Measurements from ENCODE around the gene AHCYL2.

Gene AHCYL2

DNA sequence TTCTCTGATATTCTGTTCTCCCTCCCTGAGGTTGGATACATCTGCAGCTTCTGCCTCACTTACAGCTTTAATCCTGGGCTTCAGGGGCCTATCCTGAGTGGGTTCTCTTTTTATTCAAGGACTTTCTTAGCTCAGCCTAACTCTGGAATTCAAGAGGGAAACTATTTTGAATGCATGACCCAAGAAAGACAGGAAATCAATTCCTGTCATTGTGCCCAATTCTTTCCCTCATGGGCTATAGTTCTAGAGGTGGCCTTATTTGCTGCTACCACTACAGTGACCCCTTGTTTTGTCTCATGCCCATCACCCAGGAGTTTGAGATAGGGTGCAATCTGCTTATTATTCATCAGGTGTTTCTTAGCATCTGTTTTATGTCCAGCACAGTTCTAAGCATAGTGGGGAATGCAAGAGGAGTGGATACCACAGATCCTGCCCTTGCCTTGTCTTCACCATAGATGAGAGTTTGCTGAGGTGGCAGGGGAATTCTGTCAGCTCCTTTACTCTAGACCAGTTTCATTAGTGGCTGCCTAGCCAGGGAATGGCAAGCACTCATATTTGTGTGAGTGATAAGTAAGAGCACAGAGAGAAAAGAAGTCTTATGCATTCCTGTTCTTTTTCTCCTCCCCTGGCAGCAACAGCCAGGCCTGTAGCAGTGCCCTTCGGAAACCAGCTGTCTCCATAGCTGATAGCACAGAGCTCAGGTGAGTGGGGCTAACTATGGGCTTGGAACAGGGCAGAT is 228.8 kb downstream of the AHCYL2 start:
- no peaks in the 10 kb centered on the region for H3K4me1 ChIP-seq
- H3K9ac ChIP-seq, result no peak overlapping the region
- TF ChIP-seq Cebpa-rat (IDR thresholded peaks at IDR 0.05), result no peak
- H3K4me3 ChIP-seq, result no peak overlapping the region
- peaks cover 8% of the 10 kb centered on the region for H3K9me3 ChIP-seq
- H4K20me1 ChIP-seq, result no peaks in the 10 kb centered on the region
- H3K36me3 ChIP-seq, result 0 out of 2 replicates have a peak, but pooled peaks cover 5% of the 10 kb centered on the region
- H3K27me3 ChIP-seq, result no peaks in the 10 kb centered on the region
- no peak overlapping the region for H3K27ac ChIP-seq
- H3K4me2 ChIP-seq, result no peak overlapping the region

DNA sequence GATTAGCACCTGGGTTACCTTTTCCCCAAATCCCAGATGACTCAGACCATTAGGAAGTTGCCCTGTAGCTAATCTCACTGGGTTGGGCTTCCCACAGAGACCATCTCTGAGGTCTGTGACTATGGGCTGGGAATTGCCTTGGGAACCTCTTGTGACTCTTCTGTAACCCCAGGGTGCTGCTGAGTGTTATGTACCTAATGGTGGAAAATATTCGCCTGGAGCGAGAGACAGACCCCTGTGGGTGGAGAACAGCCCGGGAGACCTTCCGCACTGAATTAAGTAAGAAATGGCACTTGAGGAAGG is 229.4 kb downstream of the AHCYL2 start:
- Histone ChIP-seq H3K9me3 (peaks cover 3% of the 10 kb centered on the region), H3K9ac (no peak overlapping the region), H3K36me3 (0 out of 2 replicates have a peak, but pooled peaks cover 5% of the 10 kb centered on the region), H3K4me3 (no peak overlapping the region), H4K20me1 (no peaks in the 10 kb centered on the region), H3K27ac (no peak overlapping the region), H3K4me1 (no peaks in the 10 kb centered on the region), H3K27me3 (no peaks in the 10 kb centered on the region), H3K4me2 (no peak overlapping the region)
- TF ChIP-seq Cebpa-rat (IDR thresholded peaks at IDR 0.05), result no peak

DNA sequence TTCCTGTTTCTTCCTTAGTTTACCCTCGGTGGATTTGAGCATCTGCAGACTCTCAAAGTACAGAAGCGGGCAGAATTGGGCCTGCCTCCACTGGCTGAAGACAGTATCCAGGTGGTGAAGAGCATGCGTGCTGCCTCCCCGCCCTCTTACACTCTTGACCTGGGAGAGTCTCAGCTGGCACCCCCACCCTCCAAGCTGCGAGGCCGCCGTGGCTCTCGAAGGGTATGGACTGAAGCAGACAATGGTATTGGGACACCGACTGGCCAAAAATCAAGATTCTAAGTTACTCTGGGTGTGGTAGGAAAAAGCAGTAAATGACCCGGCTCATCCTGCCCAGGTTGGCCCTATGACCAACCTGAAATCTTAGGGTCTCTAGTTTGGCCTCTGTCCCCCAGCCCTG is 231.6 kb downstream of the AHCYL2 start:
- 0 out of 2 replicates have a peak, but pooled peaks cover 5% of the 10 kb centered on the region for H3K36me3 ChIP-seq
- no peak overlapping the region for H3K9ac ChIP-seq
- H3K4me2 ChIP-seq, result no peak overlapping the region
- H3K27me3 ChIP-seq, result no peaks in the 10 kb centered on the region
- H3K4me3 ChIP-seq, result no peak overlapping the region
- no peaks in the 10 kb centered on the region for H3K9me3 ChIP-seq
- H3K4me1 ChIP-seq, result no peaks in the 10 kb centered on the region
- H4K20me1 ChIP-seq, result no peaks in the 10 kb centered on the region
- H3K27ac ChIP-seq, result no peak overlapping the region
- no peak for TF ChIP-seq Cebpa-rat (IDR thresholded peaks at IDR 0.05)

DNA sequence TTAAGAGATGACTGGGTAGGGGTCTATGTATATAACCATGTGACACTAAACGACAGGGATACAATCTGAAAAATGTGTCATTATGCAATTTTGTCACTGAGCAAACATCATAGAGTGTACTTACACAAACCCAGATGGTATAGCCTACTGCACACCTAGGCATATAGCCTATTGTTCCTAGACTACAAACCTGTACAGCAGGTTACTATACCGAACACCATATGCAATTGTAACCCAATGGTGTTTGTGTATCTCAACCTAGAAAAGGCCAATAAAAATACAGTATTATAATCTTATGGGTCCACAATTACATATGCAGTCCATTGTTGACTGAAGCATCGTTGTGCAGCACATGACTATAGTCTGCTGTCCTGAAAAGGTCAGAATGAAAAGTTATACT is 232.3 kb downstream of the AHCYL2 start:
- Histone ChIP-seq H3K4me1 (no peaks in the 10 kb centered on the region), H3K4me3 (no peak overlapping the region), H3K27me3 (no peaks in the 10 kb centered on the region), H3K9ac (no peak overlapping the region), H3K4me2 (no peak overlapping the region), H4K20me1 (no peaks in the 10 kb centered on the region), H3K9me3 (no peaks in the 10 kb centered on the region), H3K36me3 (0 out of 2 replicates have a peak, but pooled peaks cover 5% of the 10 kb centered on the region), H3K27ac (no peak overlapping the region)
- TF ChIP-seq Cebpa-rat (IDR thresholded peaks at IDR 0.05), result no peak

DNA sequence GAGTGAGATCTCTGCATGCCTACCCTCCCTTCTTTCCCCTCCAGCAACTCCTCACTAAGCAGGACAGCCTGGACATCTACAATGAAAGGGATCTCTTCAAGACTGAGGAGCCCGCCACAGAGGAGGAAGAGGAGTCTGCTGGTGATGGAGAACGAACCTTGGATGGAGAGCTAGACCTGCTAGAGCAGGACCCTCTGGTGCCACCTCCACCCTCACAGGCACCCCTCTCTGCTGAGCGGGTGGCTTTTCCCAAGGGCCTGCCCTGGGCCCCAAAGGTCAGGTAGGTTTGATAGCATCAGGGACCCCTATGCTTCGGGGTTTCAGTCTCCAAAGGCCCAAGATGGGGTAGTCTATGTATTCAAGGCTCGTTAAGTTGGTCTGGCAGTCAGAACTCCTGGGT is 233.3 kb downstream of the AHCYL2 start:
- no peak for TF ChIP-seq Cebpa-rat (IDR thresholded peaks at IDR 0.05)
- H3K9ac ChIP-seq, result no peak overlapping the region
- H3K4me2 ChIP-seq, result no peak overlapping the region
- no peaks in the 10 kb centered on the region for H3K9me3 ChIP-seq
- no peaks in the 10 kb centered on the region for H3K4me1 ChIP-seq
- H3K27me3 ChIP-seq, result no peaks in the 10 kb centered on the region
- H3K4me3 ChIP-seq, result no peak overlapping the region
- H3K36me3 ChIP-seq, result 0 out of 2 replicates have a peak, but pooled peaks cover 5% of the 10 kb centered on the region
- no peaks in the 10 kb centered on the region for H4K20me1 ChIP-seq
- H3K27ac ChIP-seq, result no peak overlapping the region

DNA sequence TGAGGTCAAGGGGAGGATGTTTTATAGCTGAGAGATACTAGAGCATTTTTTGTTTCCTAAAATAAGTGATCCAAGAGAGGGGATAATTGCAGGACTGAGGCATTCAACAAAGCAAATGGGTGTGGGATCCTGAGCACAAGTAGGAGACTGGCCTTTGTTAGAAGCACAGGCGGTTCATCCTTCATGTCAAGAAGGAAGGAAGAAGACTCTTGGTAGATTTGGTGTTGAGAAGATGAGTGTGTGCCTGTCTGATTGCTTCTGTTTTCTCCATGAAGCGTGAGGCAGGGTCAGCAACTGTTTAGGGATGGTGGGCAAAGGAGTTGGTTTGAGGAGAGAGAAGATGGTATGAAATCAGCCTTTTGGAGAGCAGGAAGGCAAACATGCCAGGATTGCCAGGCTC is 237.0 kb downstream of the AHCYL2 start:
- no peaks in the 10 kb centered on the region for H4K20me1 ChIP-seq
- H3K4me1 ChIP-seq, result no peaks in the 10 kb centered on the region
- no peak overlapping the region for H3K27ac ChIP-seq
- no peak for TF ChIP-seq Cebpa-rat (IDR thresholded peaks at IDR 0.05)
- H3K27me3 ChIP-seq, result no peaks in the 10 kb centered on the region
- H3K9me3 ChIP-seq, result no peaks in the 10 kb centered on the region
- H3K36me3 ChIP-seq, result no peaks in the 10 kb centered on the region
- no peak overlapping the region for H3K9ac ChIP-seq
- no peak overlapping the region for H3K4me3 ChIP-seq
- H3K4me2 ChIP-seq, result no peak overlapping the region

DNA sequence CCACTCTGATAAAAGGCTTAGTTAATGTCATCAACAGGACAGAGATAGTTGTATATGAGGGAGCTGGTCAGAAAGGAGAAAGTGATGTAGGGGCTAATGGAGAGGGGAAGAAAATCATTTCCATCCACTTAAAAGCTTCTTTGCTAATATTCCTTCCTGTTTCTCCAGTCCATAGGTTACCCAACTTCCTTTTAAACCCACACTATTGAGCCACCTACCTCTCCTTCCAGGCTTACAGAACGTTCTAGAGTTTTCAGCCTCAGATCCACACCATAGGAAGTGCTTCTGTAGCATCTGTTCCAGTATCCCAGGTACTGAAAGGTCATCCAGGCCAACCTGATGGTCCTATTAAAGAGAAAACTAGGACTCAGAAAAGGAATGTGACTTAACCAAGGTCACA is 237.6 kb downstream of the AHCYL2 start:
- TF ChIP-seq Cebpa-rat (IDR thresholded peaks at IDR 0.05), result no peak
- Histone ChIP-seq H3K9me3 (no peaks in the 10 kb centered on the region), H3K9ac (no peak overlapping the region), H3K4me2 (no peak overlapping the region), H4K20me1 (no peaks in the 10 kb centered on the region), H3K4me1 (no peaks in the 10 kb centered on the region), H3K36me3 (no peaks in the 10 kb centered on the region), H3K27me3 (no peaks in the 10 kb centered on the region), H3K4me3 (no peak overlapping the region), H3K27ac (no peak overlapping the region)

DNA sequence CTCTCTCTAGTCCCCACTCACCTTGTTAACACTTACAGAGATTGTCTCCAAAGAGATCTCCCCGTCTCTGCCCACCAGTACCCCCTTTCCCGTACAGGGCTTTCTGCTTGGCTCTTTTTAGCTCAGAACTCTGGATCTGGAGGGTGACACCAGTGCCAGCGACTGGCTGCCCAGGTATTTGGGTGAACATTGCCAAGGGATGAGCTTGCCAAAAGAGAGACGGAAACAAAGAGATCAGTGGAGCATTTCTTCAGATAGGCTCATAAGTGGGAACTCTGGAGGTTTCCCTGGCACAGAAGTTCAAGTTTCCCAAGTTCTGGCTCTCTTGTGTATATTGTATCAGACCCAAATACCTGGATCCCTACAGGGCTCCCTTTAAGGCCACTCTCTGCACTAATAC is 239.4 kb downstream of the AHCYL2 start:
- no peaks in the 10 kb centered on the region for H3K27me3 ChIP-seq
- no peak overlapping the region for H3K4me3 ChIP-seq
- no peak overlapping the region for H3K9ac ChIP-seq
- no peak overlapping the region for H3K27ac ChIP-seq
- no peaks in the 10 kb centered on the region for H3K36me3 ChIP-seq
- TF ChIP-seq Cebpa-rat (IDR thresholded peaks at IDR 0.05), result no peak
- H3K4me2 ChIP-seq, result no peak overlapping the region
- H3K4me1 ChIP-seq, result no peaks in the 10 kb centered on the region
- H3K9me3 ChIP-seq, result no peaks in the 10 kb centered on the region
- H4K20me1 ChIP-seq, result no peaks in the 10 kb centered on the region

DNA sequence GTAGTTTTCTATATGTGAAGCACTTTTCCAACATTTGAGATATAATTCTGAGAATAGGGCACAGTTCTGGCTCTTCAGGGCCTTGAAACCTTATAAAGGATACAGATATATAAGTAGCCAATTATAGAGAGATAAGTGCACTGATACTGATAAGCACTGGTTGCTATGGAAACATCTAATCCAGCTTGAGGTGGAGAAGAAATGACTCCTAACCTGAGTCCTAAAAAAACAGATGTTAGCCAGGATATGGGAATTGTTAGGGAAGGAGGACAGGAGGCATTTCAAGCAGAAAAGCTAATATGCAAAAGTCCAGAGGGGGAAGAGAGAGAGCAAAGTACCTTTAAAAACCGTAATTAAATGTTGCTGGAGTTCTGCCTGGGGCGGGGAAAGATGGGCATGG is 240.2 kb downstream of the AHCYL2 start:
- TF ChIP-seq Cebpa-rat (IDR thresholded peaks at IDR 0.05), result no peak
- no peaks in the 10 kb centered on the region for H3K27me3 ChIP-seq
- H3K4me3 ChIP-seq, result no peak overlapping the region
- H4K20me1 ChIP-seq, result no peaks in the 10 kb centered on the region
- H3K4me1 ChIP-seq, result no peaks in the 10 kb centered on the region
- no peaks in the 10 kb centered on the region for H3K36me3 ChIP-seq
- H3K27ac ChIP-seq, result no peak overlapping the region
- H3K9ac ChIP-seq, result no peak overlapping the region
- H3K9me3 ChIP-seq, result no peaks in the 10 kb centered on the region
- H3K4me2 ChIP-seq, result no peak overlapping the region

DNA sequence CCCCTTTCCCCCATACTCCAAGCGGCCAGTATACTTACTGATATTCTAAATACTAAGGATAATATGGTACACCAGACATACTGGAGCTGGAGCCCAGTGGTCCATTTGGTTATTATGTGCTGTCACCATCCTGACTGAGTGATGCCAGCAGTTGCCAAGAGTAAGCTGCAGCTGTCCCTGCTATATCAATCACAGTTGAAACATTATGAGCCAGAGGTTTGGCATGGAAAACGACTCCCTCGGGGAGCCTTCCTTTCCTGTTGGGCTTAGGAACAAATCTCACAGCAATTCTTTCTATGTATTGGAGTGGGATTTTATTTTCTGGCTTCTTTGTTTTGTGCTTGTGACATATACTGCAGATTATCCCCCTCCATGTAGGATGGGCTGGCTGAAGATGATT is 242.0 kb downstream of the AHCYL2 start:
- H3K4me3 ChIP-seq, result no peak overlapping the region
- H3K9me3 ChIP-seq, result no peaks in the 10 kb centered on the region
- H3K36me3 ChIP-seq, result no peaks in the 10 kb centered on the region
- H3K27me3 ChIP-seq, result no peaks in the 10 kb centered on the region
- H3K4me2 ChIP-seq, result no peak overlapping the region
- H3K9ac ChIP-seq, result no peak overlapping the region
- no peak overlapping the region for H3K27ac ChIP-seq
- H3K4me1 ChIP-seq, result no peaks in the 10 kb centered on the region
- no peak for TF ChIP-seq Cebpa-rat (IDR thresholded peaks at IDR 0.05)
- H4K20me1 ChIP-seq, result no peaks in the 10 kb centered on the region

DNA sequence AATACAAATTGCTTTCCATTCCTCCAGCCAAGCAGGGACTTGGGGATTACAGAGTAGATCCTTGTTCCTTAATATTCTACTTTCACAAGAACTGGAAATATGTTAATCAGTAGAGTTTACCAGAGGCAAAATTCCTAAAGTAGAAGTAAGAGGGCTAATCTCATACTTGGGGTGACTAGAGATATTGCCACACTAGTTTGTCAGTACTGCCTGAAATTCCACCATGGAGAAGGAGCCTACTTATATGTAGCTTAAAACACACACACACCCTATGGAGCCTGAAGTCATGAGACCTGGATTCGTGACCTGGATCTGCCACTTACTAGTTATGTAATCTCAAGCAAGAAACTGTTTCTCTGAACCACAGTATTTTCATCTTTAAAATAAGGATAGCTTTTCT is 243.3 kb downstream of the AHCYL2 start:
- no peak overlapping the region for H3K9ac ChIP-seq
- no peaks in the 10 kb centered on the region for H4K20me1 ChIP-seq
- H3K4me1 ChIP-seq, result no peaks in the 10 kb centered on the region
- H3K4me2 ChIP-seq, result no peak overlapping the region
- H3K9me3 ChIP-seq, result no peaks in the 10 kb centered on the region
- no peak overlapping the region for H3K4me3 ChIP-seq
- H3K36me3 ChIP-seq, result no peaks in the 10 kb centered on the region
- no peak for TF ChIP-seq Cebpa-rat (IDR thresholded peaks at IDR 0.05)
- no peaks in the 10 kb centered on the region for H3K27me3 ChIP-seq
- H3K27ac ChIP-seq, result no peak overlapping the region

All from BLaER1 (cell line).